Measurements from ENCODE around the gene BCAS3. TPM values are rescaled to one million over a fixed set of nuclear protein-coding genes. Genes with fewer than 3 reads are reported as not detected.

The BCAS3 gene
- total RNA-seq, 2 experiments from 2014 or later, result 13.7 to 25.8 TPM

GRCh38 chr17:60680754-60681153 is 3.1 kb downstream of the BCAS3 start:
- DNase-seq (no peak), ATAC-seq (no peak)
- Mint-ChIP-seq H3K4me3 (no peak overlapping the region), H3K27ac (no peak overlapping the region), H3K36me3 (peaks cover 3% of the 10 kb centered on the region), H3K9me3 (ENCODE audit: low read depth) (no peaks in the 10 kb centered on the region), H3K27me3 (no peaks in the 10 kb centered on the region), H3K4me1 (peaks cover 18% of the 10 kb centered on the region)
- CTCF ChIA-PET, result no interaction called here

GRCh38 chr17:60685437-60685836 is 7.8 kb downstream of the BCAS3 start:
- CTCF ChIA-PET, result interaction anchor here (0.7 kb wide), 1 partner anchor 1974 kb away, joined by 4 read pairs; no protein-coding TSS in a partner anchor
- Mint-ChIP-seq H3K4me1 (no peaks in the 10 kb centered on the region), H3K27me3 (no peaks in the 10 kb centered on the region), H3K9me3 (ENCODE audit: low read depth) (no peaks in the 10 kb centered on the region), H3K36me3 (peaks cover 3% of the 10 kb centered on the region), H3K4me3 (no peak overlapping the region), H3K27ac (no peak overlapping the region)
- ATAC-seq (no peak), DNase-seq (no peak)

GRCh38 chr17:60695960-60696359 is 18.3 kb downstream of the BCAS3 start:
- Mint-ChIP-seq H3K27me3 (no peaks in the 10 kb centered on the region), H3K27ac (no peak overlapping the region), H3K36me3 (peaks cover 2% of the 10 kb centered on the region), H3K4me1 (peaks cover 5% of the 10 kb centered on the region), H3K4me3 (no peak overlapping the region), H3K9me3 (ENCODE audit: low read depth) (no peaks in the 10 kb centered on the region)
- no peak for ATAC-seq
- no peak for DNase-seq
- CTCF ChIA-PET, result no interaction called here

GRCh38 chr17:60699090-60699489 is 21.4 kb downstream of the BCAS3 start:
- Mint-ChIP-seq H3K4me3 (no peak overlapping the region), H3K27me3 (no peaks in the 10 kb centered on the region), H3K4me1 (peaks cover 5% of the 10 kb centered on the region), H3K36me3 (peaks cover 2% of the 10 kb centered on the region), H3K9me3 (ENCODE audit: low read depth) (no peaks in the 10 kb centered on the region), H3K27ac (no peak overlapping the region)
- ATAC-seq, result no peak
- CTCF ChIA-PET, result no interaction called here
- no peak for DNase-seq

- H3K4me1 Mint-ChIP-seq, result no peaks in the 10 kb centered on the region
- no peak overlapping the region for H3K4me3 Mint-ChIP-seq
- DNase-seq (no peak), ATAC-seq (no peak)
- no peaks in the 10 kb centered on the region for H3K36me3 Mint-ChIP-seq
- H3K27me3 Mint-ChIP-seq, result no peaks in the 10 kb centered on the region
- H3K27ac Mint-ChIP-seq, result no peak overlapping the region
- CTCF ChIA-PET, result no interaction called here
- no peaks in the 10 kb centered on the region for H3K9me3 Mint-ChIP-seq (ENCODE audit: low read depth)
Measured at GRCh38 chr17:60704170-60704569, 26.5 kb downstream of the BCAS3 start.

- no peaks in the 10 kb centered on the region for H3K9me3 Mint-ChIP-seq (ENCODE audit: low read depth)
- DNase-seq, result no peak
- H3K27me3 Mint-ChIP-seq, result no peaks in the 10 kb centered on the region
- H3K27ac Mint-ChIP-seq, result no peak overlapping the region
- ATAC-seq, result no peak
- no peak overlapping the region for H3K4me3 Mint-ChIP-seq
- no peaks in the 10 kb centered on the region for H3K36me3 Mint-ChIP-seq
- CTCF ChIA-PET, result interaction anchor here (0.7 to 1.5 kb wide), 2 partner anchors 8 to 871 kb away, joined by 3 to 9 read pairs; no protein-coding TSS in a partner anchor
- no peaks in the 10 kb centered on the region for H3K4me1 Mint-ChIP-seq
Measured at GRCh38 chr17:60712675-60713074, 35.0 kb downstream of the BCAS3 start.

- no peak for DNase-seq
- Mint-ChIP-seq H3K4me3 (no peak overlapping the region), H3K36me3 (no peaks in the 10 kb centered on the region), H3K9me3 (ENCODE audit: low read depth) (no peaks in the 10 kb centered on the region), H3K27me3 (no peaks in the 10 kb centered on the region), H3K27ac (no peak overlapping the region), H3K4me1 (no peaks in the 10 kb centered on the region)
- no peak for ATAC-seq
- CTCF ChIA-PET, result no interaction called here
Measured at GRCh38 chr17:60713608-60714007, 36.0 kb downstream of the BCAS3 start.

- Mint-ChIP-seq H3K36me3 (no peaks in the 10 kb centered on the region), H3K9me3 (ENCODE audit: low read depth) (no peaks in the 10 kb centered on the region), H3K4me3 (no peak overlapping the region), H3K27me3 (no peaks in the 10 kb centered on the region), H3K27ac (no peak overlapping the region), H3K4me1 (no peaks in the 10 kb centered on the region)
- no peak for ATAC-seq
- CTCF ChIA-PET, result no interaction called here
- DNase-seq, result no peak
Measured at GRCh38 chr17:60716766-60717165, 39.1 kb downstream of the BCAS3 start.

GRCh38 chr17:60717814-60718213 is 40.2 kb downstream of the BCAS3 start:
- no peak for DNase-seq
- Mint-ChIP-seq H3K4me1 (no peaks in the 10 kb centered on the region), H3K9me3 (ENCODE audit: low read depth) (no peaks in the 10 kb centered on the region), H3K36me3 (no peaks in the 10 kb centered on the region), H3K4me3 (no peak overlapping the region), H3K27ac (no peak overlapping the region), H3K27me3 (no peaks in the 10 kb centered on the region)
- no peak for ATAC-seq
- CTCF ChIA-PET, result no interaction called here

- H3K36me3 Mint-ChIP-seq, result no peaks in the 10 kb centered on the region
- H3K4me1 Mint-ChIP-seq, result no peaks in the 10 kb centered on the region
- no peak overlapping the region for H3K4me3 Mint-ChIP-seq
- CTCF ChIA-PET, result interaction anchor here (0.6 to 2.2 kb wide), 24 partner anchors 9 to 729 kb away, joined by 3 to 26 read pairs (median 3); partner anchors contain the start of gene BCAS3
- DNase-seq (peak; percentile 55), ATAC-seq (no peak)
- H3K27me3 Mint-ChIP-seq, result no peaks in the 10 kb centered on the region
- no peaks in the 10 kb centered on the region for H3K9me3 Mint-ChIP-seq (ENCODE audit: low read depth)
- no peak overlapping the region for H3K27ac Mint-ChIP-seq
Measured at GRCh38 chr17:60720763-60721531, 43.3 kb downstream of the BCAS3 start.

GRCh38 chr17:60724647-60725046 is 47.0 kb downstream of the BCAS3 start:
- DNase-seq (no peak), ATAC-seq (no peak)
- H3K4me1 Mint-ChIP-seq, result no peaks in the 10 kb centered on the region
- no peak overlapping the region for H3K27ac Mint-ChIP-seq
- no peaks in the 10 kb centered on the region for H3K36me3 Mint-ChIP-seq
- H3K4me3 Mint-ChIP-seq, result no peak overlapping the region
- no peaks in the 10 kb centered on the region for H3K9me3 Mint-ChIP-seq (ENCODE audit: low read depth)
- CTCF ChIA-PET, result no interaction called here
- H3K27me3 Mint-ChIP-seq, result no peaks in the 10 kb centered on the region

GRCh38 chr17:60729854-60730253 is 52.2 kb downstream of the BCAS3 start:
- H3K36me3 Mint-ChIP-seq, result no peaks in the 10 kb centered on the region
- ATAC-seq, result no peak
- no peak overlapping the region for H3K27ac Mint-ChIP-seq
- no peak for DNase-seq
- no peaks in the 10 kb centered on the region for H3K27me3 Mint-ChIP-seq
- no peak overlapping the region for H3K4me3 Mint-ChIP-seq
- CTCF ChIA-PET, result interaction anchor here (0.7 kb wide), 1 partner anchor 9 kb away, joined by 3 read pairs; no protein-coding TSS in a partner anchor
- no peaks in the 10 kb centered on the region for H3K9me3 Mint-ChIP-seq (ENCODE audit: low read depth)
- peaks cover 6% of the 10 kb centered on the region for H3K4me1 Mint-ChIP-seq

- CTCF ChIA-PET, result interaction anchor here (0.7 kb wide), 1 partner anchor 9 kb away, joined by 3 read pairs; no protein-coding TSS in a partner anchor
- Mint-ChIP-seq H3K27me3 (no peaks in the 10 kb centered on the region), H3K27ac (no peak overlapping the region), H3K9me3 (ENCODE audit: low read depth) (no peaks in the 10 kb centered on the region), H3K4me1 (peaks cover 6% of the 10 kb centered on the region), H3K36me3 (no peaks in the 10 kb centered on the region), H3K4me3 (no peak overlapping the region)
- no peak for ATAC-seq
- no peak for DNase-seq
Measured at GRCh38 chr17:60730273-60730672, 52.6 kb downstream of the BCAS3 start.

- no peaks in the 10 kb centered on the region for H3K27me3 Mint-ChIP-seq
- no peak for DNase-seq
- no peaks in the 10 kb centered on the region for H3K36me3 Mint-ChIP-seq
- no peak for ATAC-seq
- no peak overlapping the region for H3K4me3 Mint-ChIP-seq
- H3K27ac Mint-ChIP-seq, result no peak overlapping the region
- no peaks in the 10 kb centered on the region for H3K4me1 Mint-ChIP-seq
- no peaks in the 10 kb centered on the region for H3K9me3 Mint-ChIP-seq (ENCODE audit: low read depth)
- CTCF ChIA-PET, result no interaction called here
Measured at GRCh38 chr17:60738287-60738686, 60.6 kb downstream of the BCAS3 start.

Measured in activated CD8-positive, alpha-beta memory T cell treated with anti-CD3 and anti-CD28 coated beads, Interleukin-2, amount 10 ng/mL, durations not matched to agents 7 days and 5 days (primary cell).